ENCODE measurements around the gene MAPK8IP2.

MAPK8IP2 gene

GRCh38 chr22:50621356-50621880, 20.8 kb downstream of the MAPK8IP2 start:
- TF ChIP-seq YY1 (IDR thresholded peaks at IDR 0.05; ENCODE audit: insufficient read depth, insufficient read length) (no peak), ZNF274 (IDR thresholded peaks at IDR 0.05; ENCODE audit: low read depth, low read length) (no peak), SUZ12 (IDR thresholded peaks at IDR 0.05; ENCODE audit: extremely low read depth, insufficient read depth, insufficient read length) (no peak)
- Histone ChIP-seq H3K4me1 (ENCODE audit: insufficient read depth, insufficient read length) (peaks cover 6% of the 10 kb centered on the region), H3K27me3 (ENCODE audit: insufficient read depth, insufficient read length) (no peaks in the 10 kb centered on the region), H3K9me3 (ENCODE audit: insufficient read depth, low read length) (no peaks in the 10 kb centered on the region), H3K9ac (ENCODE audit: insufficient read length, low read depth) (no peak overlapping the region), H3K4me3 (ENCODE audit: insufficient read length, low read depth) (no peak overlapping the region), H3K36me3 (ENCODE audit: insufficient read depth, insufficient read length, low read length) (peaks cover 12% of the 10 kb centered on the region)
- DNase-seq (ENCODE audit: low read depth, low spot score) = no peak

- H3K4me3 ChIP-seq (ENCODE audit: insufficient read length, low read depth) = no peak overlapping the region
- DNase-seq (ENCODE audit: low read depth, low spot score) = no peak
- TF ChIP-seq SUZ12 (IDR thresholded peaks at IDR 0.05; ENCODE audit: extremely low read depth, insufficient read depth, insufficient read length) = no peak
- no peak for TF ChIP-seq ZNF274 (IDR thresholded peaks at IDR 0.05; ENCODE audit: low read depth, low read length)
- no peak for TF ChIP-seq YY1 (IDR thresholded peaks at IDR 0.05; ENCODE audit: insufficient read depth, insufficient read length)
- H3K27me3 ChIP-seq (ENCODE audit: insufficient read depth, insufficient read length) = no peaks in the 10 kb centered on the region
- H3K4me1 ChIP-seq (ENCODE audit: insufficient read depth, insufficient read length) = peaks cover 6% of the 10 kb centered on the region
- no peak overlapping the region for H3K9ac ChIP-seq (ENCODE audit: insufficient read length, low read depth)
- peaks cover 12% of the 10 kb centered on the region for H3K36me3 ChIP-seq (ENCODE audit: insufficient read depth, insufficient read length, low read length)
- no peaks in the 10 kb centered on the region for H3K9me3 ChIP-seq (ENCODE audit: insufficient read depth, low read length)
Measured at GRCh38 chr22:50621948-50622722, 21.5 kb downstream of the MAPK8IP2 start.

GRCh38 chr22:50622723-50623327, 22.2 kb downstream of the MAPK8IP2 start:
- no peak overlapping the region for H3K9ac ChIP-seq (ENCODE audit: insufficient read length, low read depth)
- TF ChIP-seq ZNF274 (IDR thresholded peaks at IDR 0.05; ENCODE audit: low read depth, low read length) (no peak), SUZ12 (IDR thresholded peaks at IDR 0.05; ENCODE audit: extremely low read depth, insufficient read depth, insufficient read length) (no peak), YY1 (IDR thresholded peaks at IDR 0.05; ENCODE audit: insufficient read depth, insufficient read length) (no peak)
- H3K4me1 ChIP-seq (ENCODE audit: insufficient read depth, insufficient read length) = peaks cover 6% of the 10 kb centered on the region
- no peaks in the 10 kb centered on the region for H3K9me3 ChIP-seq (ENCODE audit: insufficient read depth, low read length)
- H3K27me3 ChIP-seq (ENCODE audit: insufficient read depth, insufficient read length) = no peaks in the 10 kb centered on the region
- DNase-seq (ENCODE audit: low read depth, low spot score) = no peak
- peaks cover 12% of the 10 kb centered on the region for H3K36me3 ChIP-seq (ENCODE audit: insufficient read depth, insufficient read length, low read length)
- H3K4me3 ChIP-seq (ENCODE audit: insufficient read length, low read depth) = no peak overlapping the region

- DNase-seq (ENCODE audit: low read depth, low spot score) = no peak
- Histone ChIP-seq H3K27me3 (ENCODE audit: insufficient read depth, insufficient read length) (no peaks in the 10 kb centered on the region), H3K36me3 (ENCODE audit: insufficient read depth, insufficient read length, low read length) (peaks cover 12% of the 10 kb centered on the region), H3K4me1 (ENCODE audit: insufficient read depth, insufficient read length) (peaks cover 10% of the 10 kb centered on the region), H3K9me3 (ENCODE audit: insufficient read depth, low read length) (no peaks in the 10 kb centered on the region), H3K9ac (ENCODE audit: insufficient read length, low read depth) (no peak overlapping the region), H3K4me3 (ENCODE audit: insufficient read length, low read depth) (no peak overlapping the region)
- TF ChIP-seq SUZ12 (IDR thresholded peaks at IDR 0.05; ENCODE audit: extremely low read depth, insufficient read depth, insufficient read length) (no peak), YY1 (IDR thresholded peaks at IDR 0.05; ENCODE audit: insufficient read depth, insufficient read length) (no peak), ZNF274 (IDR thresholded peaks at IDR 0.05; ENCODE audit: low read depth, low read length) (no peak)
Measured at GRCh38 chr22:50624347-50625130, 23.9 kb downstream of the MAPK8IP2 start.

- Histone ChIP-seq H3K4me3 (ENCODE audit: insufficient read length, low read depth) (no peak overlapping the region), H3K4me1 (ENCODE audit: insufficient read depth, insufficient read length) (peaks cover 10% of the 10 kb centered on the region), H3K27me3 (ENCODE audit: insufficient read depth, insufficient read length) (no peaks in the 10 kb centered on the region), H3K36me3 (ENCODE audit: insufficient read depth, insufficient read length, low read length) (peaks cover 12% of the 10 kb centered on the region), H3K9ac (ENCODE audit: insufficient read length, low read depth) (no peak overlapping the region), H3K9me3 (ENCODE audit: insufficient read depth, low read length) (no peaks in the 10 kb centered on the region)
- no peak for DNase-seq (ENCODE audit: low read depth, low spot score)
- TF ChIP-seq YY1 (IDR thresholded peaks at IDR 0.05; ENCODE audit: insufficient read depth, insufficient read length) (no peak), SUZ12 (IDR thresholded peaks at IDR 0.05; ENCODE audit: extremely low read depth, insufficient read depth, insufficient read length) (no peak), ZNF274 (IDR thresholded peaks at IDR 0.05; ENCODE audit: low read depth, low read length) (no peak)
Measured at GRCh38 chr22:50625131-50625567, 24.6 kb downstream of the MAPK8IP2 start.

GRCh38 chr22:50625568-50626313, 25.1 kb downstream of the MAPK8IP2 start:
- peaks cover 12% of the 10 kb centered on the region for H3K36me3 ChIP-seq (ENCODE audit: insufficient read depth, insufficient read length, low read length)

More at GRCh38 chr22:50625568-50626313, 25.1 kb downstream of the MAPK8IP2 start:
- no peak for TF ChIP-seq YY1 (IDR thresholded peaks at IDR 0.05; ENCODE audit: insufficient read depth, insufficient read length)
- no peak for TF ChIP-seq ZNF274 (IDR thresholded peaks at IDR 0.05; ENCODE audit: low read depth, low read length)
- no peak for TF ChIP-seq SUZ12 (IDR thresholded peaks at IDR 0.05; ENCODE audit: extremely low read depth, insufficient read depth, insufficient read length)
- DNase-seq (ENCODE audit: low read depth, low spot score) = no peak
- no peak overlapping the region for H3K4me3 ChIP-seq (ENCODE audit: insufficient read length, low read depth)
- no peaks in the 10 kb centered on the region for H3K9me3 ChIP-seq (ENCODE audit: insufficient read depth, low read length)
- no peak overlapping the region for H3K9ac ChIP-seq (ENCODE audit: insufficient read length, low read depth)
- no peaks in the 10 kb centered on the region for H3K27me3 ChIP-seq (ENCODE audit: insufficient read depth, insufficient read length)
- peaks cover 9% of the 10 kb centered on the region for H3K4me1 ChIP-seq (ENCODE audit: insufficient read depth, insufficient read length)
